ENCODE measurements around the gene RPA1. TPM values are rescaled to one million over a fixed set of nuclear protein-coding genes. Genes with fewer than 3 reads are reported as not detected.
A peak's percentile ranks its signal among the peaks of the same experiment; 100 is the strongest.

The RPA1 gene
- total and polyA plus RNA-seq, 7 donors, result 22.1 to 82.1 (median 52.6) TPM

DNA sequence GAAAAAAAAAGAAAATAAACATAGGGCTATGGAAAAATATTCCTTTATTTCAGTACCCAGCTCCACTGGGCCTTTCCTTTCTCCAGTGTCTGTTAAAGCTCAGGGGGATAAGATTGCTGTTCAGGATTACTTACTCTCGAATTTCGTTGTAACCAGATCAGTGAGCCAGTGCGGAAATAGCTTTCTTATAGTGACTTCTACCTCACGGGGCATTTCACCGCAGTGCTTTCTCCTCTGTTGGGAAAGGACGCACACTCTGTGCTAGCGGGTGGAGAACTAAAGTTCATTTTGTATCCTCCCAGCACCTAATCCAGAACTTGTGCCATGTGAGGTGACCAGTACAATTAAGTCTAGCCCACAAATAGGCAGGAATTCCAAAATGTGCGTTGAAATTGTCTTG, 38.3 kb downstream of the RPA1 start:
- Histone ChIP-seq H3K36me3 (ENCODE audit: insufficient read depth in 1 of 2, low read depth in 1 of 2) (peaks cover 0 to 15% of the 10 kb centered on the region in 2 donors), H3K4me3 (peak overlapping the region; percentile 16), H3K27ac (peak overlapping the region; percentile 88), H3K27me3 (ENCODE audit: insufficient read depth in 3 of 3, low read length in 2 of 3) (no peaks in the 10 kb centered on the region), H3K4me1 (peaks cover 18% of the 10 kb centered on the region), H3K9me3 (no peaks in the 10 kb centered on the region)
- ATAC-seq (peak; percentile 88 to 92 (median 91)), DNase-seq (no peak)
- TF ChIP-seq, protein P1, sequence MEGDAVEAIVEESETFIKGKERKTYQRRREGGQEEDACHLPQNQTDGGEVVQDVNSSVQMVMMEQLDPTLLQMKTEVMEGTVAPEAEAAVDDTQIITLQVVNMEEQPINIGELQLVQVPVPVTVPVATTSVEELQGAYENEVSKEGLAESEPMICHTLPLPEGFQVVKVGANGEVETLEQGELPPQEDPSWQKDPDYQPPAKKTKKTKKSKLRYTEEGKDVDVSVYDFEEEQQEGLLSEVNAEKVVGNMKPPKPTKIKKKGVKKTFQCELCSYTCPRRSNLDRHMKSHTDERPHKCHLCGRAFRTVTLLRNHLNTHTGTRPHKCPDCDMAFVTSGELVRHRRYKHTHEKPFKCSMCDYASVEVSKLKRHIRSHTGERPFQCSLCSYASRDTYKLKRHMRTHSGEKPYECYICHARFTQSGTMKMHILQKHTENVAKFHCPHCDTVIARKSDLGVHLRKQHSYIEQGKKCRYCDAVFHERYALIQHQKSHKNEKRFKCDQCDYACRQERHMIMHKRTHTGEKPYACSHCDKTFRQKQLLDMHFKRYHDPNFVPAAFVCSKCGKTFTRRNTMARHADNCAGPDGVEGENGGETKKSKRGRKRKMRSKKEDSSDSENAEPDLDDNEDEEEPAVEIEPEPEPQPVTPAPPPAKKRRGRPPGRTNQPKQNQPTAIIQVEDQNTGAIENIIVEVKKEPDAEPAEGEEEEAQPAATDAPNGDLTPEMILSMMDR (IDR thresholded peaks at IDR 0.05), result no peak
- intact Hi-C loops (cut with DNase I), result loop anchor here (2.0 to 10.0 kb wide), 5 partner anchors 81 to 199 kb away; no protein-coding TSS in a partner anchor
- WGBS, 3 donors, result 29 to 46% (median 30%) methylated on average over 8 of the region's 8 CpGs

DNA sequence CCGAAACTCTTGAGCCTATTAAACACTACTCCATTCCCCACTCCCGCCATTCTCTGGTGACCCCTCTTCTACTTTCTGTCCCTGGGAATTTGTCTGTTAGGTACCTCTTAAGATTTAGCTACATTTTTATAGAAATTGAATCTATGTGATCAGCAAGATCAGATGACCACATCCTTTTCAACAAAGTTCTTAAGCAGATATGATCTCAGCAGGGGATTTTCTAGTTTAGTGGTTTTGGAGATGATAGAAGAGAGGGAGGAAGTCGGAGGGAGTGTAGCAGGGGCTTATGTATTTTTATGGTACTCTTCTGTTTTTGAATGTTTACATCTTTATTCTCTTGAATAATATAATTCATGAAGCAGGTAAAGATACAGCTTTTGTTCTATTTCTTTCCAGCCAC, 40.8 kb downstream of the RPA1 start:
- WGBS, 3 donors, result 69 to 78% (median 73%) methylated on average over 3 of the region's 3 CpGs
- no peak for ATAC-seq

DNA sequence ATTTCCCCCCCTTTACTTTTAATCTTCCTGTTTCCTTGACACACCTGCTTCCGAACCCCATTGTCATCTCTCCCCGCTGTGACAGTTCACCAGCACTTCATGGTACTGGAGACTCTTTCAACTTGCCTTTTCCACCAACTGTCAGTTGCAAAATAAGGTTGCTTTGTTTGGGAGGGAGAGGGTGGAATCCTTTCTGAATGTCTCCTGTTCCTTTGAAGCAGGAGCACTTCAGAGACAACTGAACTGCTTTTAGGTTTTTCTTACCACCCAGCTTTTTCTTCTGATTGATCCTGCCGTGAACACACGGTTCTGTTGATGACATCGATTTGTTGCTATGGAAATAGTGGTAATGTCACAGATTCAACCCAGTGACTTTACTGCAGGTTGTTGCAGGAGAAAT, 42.0 kb downstream of the RPA1 start:
- Histone ChIP-seq H3K4me3 (no peak overlapping the region), H3K27ac (no peak overlapping the region), H3K27me3 (ENCODE audit: insufficient read depth in 3 of 3, low read length in 2 of 3) (no peaks in the 10 kb centered on the region), H3K4me1 (peaks cover 21% of the 10 kb centered on the region), H3K9me3 (no peaks in the 10 kb centered on the region), H3K36me3 (ENCODE audit: insufficient read depth in 1 of 2, low read depth in 1 of 2) (peaks cover 0 to 48% of the 10 kb centered on the region in 2 donors)
- 76 to 81% (median 80%) methylated on average over 5 of the region's 5 CpGs for WGBS, 3 donors
- DNase-seq (no peak), ATAC-seq (no peak)
- TF ChIP-seq, protein P1 (IDR thresholded peaks at IDR 0.05), result no peak
- intact Hi-C loops (cut with DNase I), result no loop called here

More for the DNA sequence above, 40.8 kb downstream of the RPA1 start:
- Histone ChIP-seq H3K9me3 (no peaks in the 10 kb centered on the region), H3K27ac (no peak overlapping the region), H3K4me3 (no peak overlapping the region), H3K36me3 (ENCODE audit: insufficient read depth in 1 of 2, low read depth in 1 of 2) (peaks cover 0 to 37% of the 10 kb centered on the region in 2 donors), H3K27me3 (ENCODE audit: insufficient read depth in 3 of 3, low read length in 2 of 3) (no peaks in the 10 kb centered on the region), H3K4me1 (peaks cover 22% of the 10 kb centered on the region)
- no peak for DNase-seq
- TF ChIP-seq, protein P1 (IDR thresholded peaks at IDR 0.05), result no peak
- intact Hi-C loops (cut with DNase I), result no loop called here

DNA sequence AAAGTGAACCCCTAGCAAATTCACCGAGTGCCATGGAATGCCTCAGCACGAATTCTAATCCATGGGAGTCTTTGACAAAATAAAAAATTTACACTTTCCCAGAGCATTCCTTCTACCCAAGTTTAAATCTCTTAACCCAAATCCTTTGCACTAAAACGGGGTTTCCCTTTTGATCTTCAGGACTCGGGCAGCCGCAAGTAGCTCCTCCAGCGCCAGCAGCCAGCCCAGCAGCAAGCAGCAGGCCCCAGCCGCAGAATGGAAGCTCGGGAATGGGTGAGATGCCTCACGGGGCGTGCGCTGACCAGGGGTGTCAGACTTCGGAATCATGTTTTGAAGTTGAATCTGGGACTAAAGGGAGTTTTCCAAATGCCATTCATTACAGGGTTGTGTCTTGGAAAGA, 42.4 kb downstream of the RPA1 start:
- WGBS, 3 donors, result 90 to 97% (median 92%) methylated on average over 12 of the region's 12 CpGs
- intact Hi-C loops (cut with DNase I), result no loop called here
- H3K27ac ChIP-seq, result no peak overlapping the region
- TF ChIP-seq, protein P1 (IDR thresholded peaks at IDR 0.05), result no peak
- H3K27me3 ChIP-seq (ENCODE audit: insufficient read depth in 3 of 3, low read length in 2 of 3), result no peaks in the 10 kb centered on the region
- peaks cover 21% of the 10 kb centered on the region for H3K4me1 ChIP-seq
- DNase-seq (no peak), ATAC-seq (no peak)
- no peak overlapping the region for H3K4me3 ChIP-seq
- no peaks in the 10 kb centered on the region for H3K9me3 ChIP-seq
- H3K36me3 ChIP-seq (ENCODE audit: insufficient read depth in 1 of 2, low read depth in 1 of 2), result peaks cover 3 to 53% of the 10 kb centered on the region in 2 donors

DNA sequence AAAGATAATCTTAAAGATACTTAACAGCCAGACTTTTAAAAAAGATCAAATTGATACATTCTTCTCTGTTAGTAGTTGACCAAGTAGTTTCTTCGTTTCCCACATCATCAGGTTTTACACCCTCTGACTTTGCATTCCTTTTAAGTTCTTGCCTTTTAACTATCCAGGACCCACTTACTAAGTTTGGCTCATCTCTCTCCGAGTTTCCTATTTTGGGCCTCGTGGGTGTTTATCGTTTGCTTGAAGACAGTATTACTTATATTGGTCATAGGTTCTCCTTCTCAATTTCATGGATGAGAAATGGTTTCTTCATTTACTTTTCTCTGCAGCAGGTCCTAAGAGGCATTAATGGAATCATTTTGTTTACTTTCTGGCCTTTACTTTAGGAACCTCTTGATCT, 43.2 kb downstream of the RPA1 start:
- Histone ChIP-seq H3K27me3 (ENCODE audit: insufficient read depth in 3 of 3, low read length in 2 of 3) (no peaks in the 10 kb centered on the region), H3K4me1 (peaks cover 15% of the 10 kb centered on the region), H3K36me3 (ENCODE audit: insufficient read depth in 1 of 2, low read depth in 1 of 2) (peaks cover 3 to 60% of the 10 kb centered on the region in 2 donors), H3K4me3 (no peak overlapping the region), H3K27ac (no peak overlapping the region), H3K9me3 (no peaks in the 10 kb centered on the region)
- ATAC-seq (no peak), DNase-seq (no peak)
- WGBS, 3 donors, result 45 to 94% (median 67%) methylated on average over 4 of the region's 4 CpGs
- intact Hi-C loops (cut with DNase I), result no loop called here
- TF ChIP-seq, protein P1 (IDR thresholded peaks at IDR 0.05), result no peak
